GM21381 (cell line): ENCODE measurements around the gene ESRP2.

Source experiments
- ATAC-seq: cut with Tn5 transposase; IDR thresholded peaks from one replicate; pipeline ENCODE4 v1.9.1; 2021; ENCODE audit warnings: mild to moderate bottlenecking, moderate library complexity; ENCODE audit not compliant: unreplicated experiment

ESRP2 gene

GRCh38 chr16:68223072-68223471, 12.9 kb downstream of the ESRP2 start:
- no peak for ATAC-seq

DNA sequence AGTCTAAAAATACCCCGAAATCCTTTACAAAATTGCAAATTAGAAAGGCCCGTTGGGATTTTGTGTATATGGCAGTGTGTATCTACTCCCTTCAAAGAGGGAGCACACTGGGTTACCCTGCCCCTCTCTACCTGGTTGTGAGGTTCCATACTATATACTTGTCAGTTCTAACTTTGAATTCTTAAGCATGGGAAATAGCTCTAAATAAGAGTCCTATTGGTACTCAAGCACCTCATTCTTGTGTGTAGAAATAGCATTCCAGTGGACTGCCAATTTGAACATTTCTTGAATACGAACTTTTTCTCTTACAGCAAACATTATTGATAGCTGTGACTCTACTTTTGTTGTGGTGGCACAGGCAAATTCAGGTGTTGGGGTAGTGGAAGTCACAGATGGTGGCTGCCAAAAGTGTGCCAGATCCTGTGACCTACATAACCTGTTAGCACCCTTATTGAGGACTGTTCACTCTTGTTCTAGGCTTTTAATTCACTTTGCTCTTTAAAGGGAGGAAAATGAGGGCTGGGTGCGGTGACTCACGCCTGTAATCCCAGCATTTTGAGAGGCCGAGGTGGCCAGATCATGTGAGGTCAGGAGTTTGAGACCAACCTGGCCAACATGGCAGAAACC, 16.1 kb downstream of the ESRP2 start:
- ATAC-seq: no peak

DNA sequence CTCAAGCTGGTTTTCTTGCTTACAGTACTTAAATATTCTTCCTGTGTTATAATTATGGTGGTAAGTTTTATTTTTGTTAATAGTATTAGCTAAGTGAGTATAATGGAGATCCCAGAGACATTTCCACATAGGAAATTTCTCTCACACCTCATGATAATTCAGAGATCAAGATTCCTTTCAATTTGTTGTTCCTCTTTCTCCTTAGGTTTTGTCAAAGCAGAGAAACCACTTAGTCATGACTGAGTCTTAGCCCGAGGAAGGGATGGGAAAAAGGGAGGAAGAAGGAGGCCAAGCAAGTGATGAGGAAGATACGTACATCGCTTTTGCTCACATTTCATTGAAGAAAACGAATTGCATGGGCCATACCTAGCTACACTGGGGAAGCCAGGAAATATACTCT, 18.4 kb downstream of the ESRP2 start:
- no peak for ATAC-seq

DNA sequence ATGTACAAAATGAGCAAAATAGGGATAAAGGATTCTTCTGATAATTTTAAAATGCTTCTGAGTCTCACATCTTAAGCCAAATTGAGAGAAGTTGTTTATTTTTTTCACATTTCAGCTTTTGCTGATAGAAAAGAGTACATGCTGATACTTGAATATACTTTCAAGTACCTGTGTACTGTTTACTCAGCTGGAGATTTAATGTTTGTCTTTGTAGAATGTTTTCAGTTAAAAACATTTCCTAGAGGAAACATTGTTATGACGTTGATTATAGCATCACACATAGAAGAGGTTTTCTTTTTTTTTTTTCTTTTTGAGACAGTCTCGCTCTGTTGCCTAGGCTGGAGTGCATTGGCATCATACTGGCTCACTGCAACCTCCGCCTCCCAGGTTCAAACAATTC, 19.7 kb downstream of the ESRP2 start:
- no peak for ATAC-seq

DNA sequence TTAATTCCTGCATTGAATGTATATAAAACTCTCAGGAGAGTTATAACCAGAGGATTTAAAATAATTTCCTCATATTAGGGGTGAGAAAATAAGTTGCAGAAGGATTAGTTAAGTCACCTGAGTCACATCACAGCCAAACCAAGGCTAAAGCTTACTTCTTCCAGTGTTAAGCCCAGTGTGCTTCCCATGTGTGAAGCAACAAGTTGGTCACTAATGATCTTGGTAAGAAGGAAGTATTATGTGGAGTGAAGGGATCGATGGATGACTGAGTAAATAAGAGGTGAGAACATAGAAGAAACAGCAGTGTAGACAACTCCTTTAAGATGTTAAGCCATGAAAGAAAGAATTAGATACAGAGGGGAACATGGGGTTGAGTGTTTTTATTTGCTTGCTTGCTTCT, 20.6 kb downstream of the ESRP2 start:
- no peak for ATAC-seq

DNA sequence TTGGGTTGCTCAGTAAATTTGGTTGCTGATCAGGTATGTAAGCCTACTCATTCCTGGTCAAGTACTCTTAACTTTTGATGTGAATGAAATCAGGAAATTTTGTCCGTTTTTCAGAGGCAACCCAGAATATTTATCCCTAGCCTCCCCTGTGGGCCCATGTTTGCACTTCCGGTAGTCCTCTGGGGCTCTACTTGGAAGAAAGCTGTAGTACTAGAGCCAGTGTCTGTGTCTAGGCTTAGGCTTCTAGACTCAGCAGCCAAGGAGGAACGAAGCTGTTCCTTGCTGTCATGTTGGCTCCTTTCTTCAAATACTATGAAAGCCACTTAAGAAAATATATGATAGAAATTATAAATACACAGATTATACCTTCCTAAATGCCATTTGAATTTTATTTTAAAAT, 21.2 kb downstream of the ESRP2 start:
- no peak for ATAC-seq

DNA sequence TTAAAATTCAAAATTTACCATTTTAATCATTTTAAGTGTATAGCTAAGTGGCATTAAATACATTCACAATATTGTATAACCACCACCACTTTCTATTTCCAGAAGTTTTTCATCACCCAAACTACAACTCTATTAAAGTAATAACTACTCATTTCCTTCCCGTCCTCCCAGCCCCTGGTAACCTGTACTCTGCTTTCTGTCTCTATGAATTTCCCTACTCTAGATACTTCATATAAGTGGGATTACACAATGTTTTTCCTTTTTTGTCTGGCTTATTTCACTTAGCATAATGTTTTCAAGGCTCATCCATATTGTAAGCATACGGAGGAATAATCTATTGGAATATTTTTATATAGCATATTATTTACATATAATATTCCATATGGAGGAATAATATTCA, 29.7 kb downstream of the ESRP2 start:
- no peak for ATAC-seq

GRCh38 chr16:68202091-68202519, 33.8 kb downstream of the ESRP2 start:
- no peak for ATAC-seq

GRCh38 chr16:68200088-68200783, 35.7 kb downstream of the ESRP2 start:
- no peak for ATAC-seq

- ATAC-seq: no peak
Measured at GRCh38 chr16:68197250-68197649, 38.7 kb downstream of the ESRP2 start.

DNA sequence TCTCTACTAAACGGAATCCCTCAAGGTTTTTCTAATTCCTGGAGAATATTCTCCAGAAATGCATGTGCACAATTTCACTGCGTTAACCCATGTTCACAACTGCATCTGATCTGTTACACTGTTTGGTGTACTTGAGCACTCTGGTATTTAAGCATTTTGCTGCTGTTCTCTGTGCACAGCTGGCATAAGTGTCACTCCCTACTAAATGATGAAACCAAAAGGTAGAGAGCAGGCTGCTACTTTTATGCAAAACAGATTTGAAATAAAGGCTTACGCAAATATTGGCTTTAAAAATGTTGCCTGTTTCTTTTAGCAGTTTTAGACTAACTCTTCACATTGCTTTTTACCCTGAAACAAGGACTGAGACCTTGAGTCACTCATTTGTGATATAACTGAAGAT, 41.7 kb downstream of the ESRP2 start:
- ATAC-seq: no peak

DNA sequence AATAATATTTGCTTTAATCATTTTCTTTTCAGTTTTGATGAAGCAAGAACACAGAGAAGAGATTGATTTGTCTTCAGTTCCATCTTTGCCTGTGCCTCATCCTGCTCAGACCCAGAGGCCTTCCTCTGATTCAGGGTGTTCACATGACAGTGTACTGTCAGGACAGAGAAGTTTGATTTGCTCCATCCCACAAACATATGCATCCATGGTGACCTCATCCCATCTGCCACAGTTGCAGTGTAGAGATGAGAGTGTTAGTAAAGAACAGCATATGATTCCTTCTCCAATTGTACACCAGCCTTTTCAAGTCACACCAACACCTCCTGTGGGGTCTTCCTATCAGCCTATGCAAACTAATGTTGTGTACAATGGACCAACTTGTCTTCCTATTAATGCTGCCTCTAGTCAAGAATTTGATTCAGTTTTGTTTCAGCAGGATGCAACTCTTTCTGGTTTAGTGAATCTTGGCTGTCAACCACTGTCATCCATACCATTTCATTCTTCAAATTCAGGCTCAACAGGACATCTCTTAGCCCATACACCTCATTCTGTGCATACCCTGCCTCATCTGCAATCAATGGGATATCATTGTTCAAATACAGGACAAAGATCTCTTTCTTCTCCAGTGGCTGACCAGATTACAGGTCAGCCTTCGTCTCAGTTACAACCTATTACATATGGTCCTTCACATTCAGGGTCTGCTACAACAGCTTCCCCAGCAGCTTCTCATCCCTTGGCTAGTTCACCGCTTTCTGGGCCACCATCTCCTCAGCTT, 45.0 kb downstream of the ESRP2 start:
- ATAC-seq: no peak

GRCh38 chr16:68190081-68190480, 45.8 kb downstream of the ESRP2 start:
- ATAC-seq: no peak

DNA sequence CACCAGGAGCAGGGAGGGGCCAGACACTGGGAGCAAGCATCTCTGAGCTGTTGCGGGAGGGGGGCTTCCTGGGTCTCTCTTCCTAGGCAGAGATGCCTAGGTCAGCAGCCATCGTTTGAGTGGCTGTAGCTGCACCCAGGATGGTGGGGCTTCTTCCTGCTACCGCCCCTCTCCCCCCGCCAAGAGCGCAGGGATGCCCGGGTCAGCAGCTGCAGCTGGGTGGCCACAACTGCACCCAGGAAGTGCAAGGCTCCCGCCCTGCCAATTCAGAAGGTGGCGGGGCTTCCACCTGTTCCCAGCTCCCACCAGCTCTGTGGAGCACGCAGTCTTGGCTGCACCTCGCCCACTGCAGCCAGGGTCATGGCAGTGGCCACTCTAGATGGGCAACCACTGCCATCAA, 47.8 kb downstream of the ESRP2 start:
- ATAC-seq: no peak

- no peak for ATAC-seq
Measured at GRCh38 chr16:68187505-68187904, 48.4 kb downstream of the ESRP2 start.

DNA sequence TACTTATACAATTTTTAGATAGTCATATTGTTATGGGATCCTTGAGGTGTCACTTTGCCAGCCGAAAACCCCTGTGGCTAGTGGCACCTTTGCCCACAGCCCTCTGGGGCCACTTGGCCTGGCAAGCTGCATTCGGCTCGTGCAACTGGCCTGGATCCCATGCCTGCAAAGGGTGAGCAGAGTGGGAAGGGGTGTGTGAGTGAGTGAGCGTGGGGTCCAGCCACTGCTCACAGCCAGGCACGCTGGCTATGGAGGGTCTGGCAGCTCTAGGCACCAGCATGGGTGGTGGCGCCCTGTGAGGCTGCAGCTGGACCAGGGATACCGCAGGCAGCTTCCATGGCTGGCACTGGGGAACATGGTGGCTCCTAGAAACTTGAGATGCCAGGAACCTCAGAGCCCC, 49.0 kb downstream of the ESRP2 start:
- no peak for ATAC-seq

DNA sequence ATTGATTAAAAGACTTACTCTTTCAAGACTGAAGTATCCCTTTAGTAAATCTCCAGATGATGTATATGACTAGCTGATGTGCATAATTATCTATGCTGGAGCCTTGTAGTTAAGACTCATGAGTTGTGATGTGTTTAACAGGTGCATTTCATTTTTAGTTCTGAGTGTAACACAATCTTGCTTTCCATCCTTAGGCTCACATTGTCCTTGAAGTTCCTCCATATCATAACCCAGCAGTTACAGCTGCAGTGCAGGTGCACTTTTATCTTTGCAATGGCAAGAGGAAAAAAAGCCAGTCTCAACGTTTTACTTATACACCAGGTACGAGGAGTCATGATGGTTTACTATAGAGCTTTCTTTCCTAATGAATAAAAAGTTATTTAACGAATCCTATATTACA, 52.9 kb downstream of the ESRP2 start:
- no peak for ATAC-seq

GRCh38 chr16:68179855-68180254, 56.1 kb downstream of the ESRP2 start:
- no peak for ATAC-seq

GRCh38 chr16:68179196-68179795, 56.6 kb downstream of the ESRP2 start:
- ATAC-seq: no peak
